ENCODE results near the gene HDDC3. TPM values are rescaled to one million over a fixed set of nuclear protein-coding genes. Genes with fewer than 3 reads are reported as not detected.

The HDDC3 gene
- total and polyA plus RNA-seq, 9 of the 15 experiments (the other 6 are each of a cell fraction or from before 2014, with no cell fraction given) = 14.9 to 55.8 (median 36.9) TPM

GRCh38 chr15:90954712-90955623 is 22.6 kb upstream of the HDDC3 start, which contains the start of gene RCCD1 (continued):
- TF ChIP-seq ZC3H4 (CRISPR knock-in tag; IDR thresholded peaks at IDR 0.05; ENCODE audit: borderline replicate concordance) (peak; percentile 73; the same call in 1 of the 2 replicates), U2AF1 (optimal IDR thresholded peaks at IDR 0.05; ENCODE audit: low read depth, low read length) (peak; percentile 78), SMAD4 (CRISPR knock-in tag; conservative IDR thresholded peaks at IDR 0.05) (peak; percentile 90), SREBF1 (IDR thresholded peaks at IDR 0.05; ENCODE audit: borderline replicate concordance, low read depth, low read length) (no peak), ZNF766 (CRISPR knock-in tag; conservative IDR thresholded peaks at IDR 0.05) (peak; percentile 66; the same call in 1 of the 2 replicates), POLR2H (tag; IDR thresholded peaks at IDR 0.05; ENCODE audit: low read depth) (peak; percentile 89), ZBTB49 (CRISPR knock-in tag; IDR thresholded peaks at IDR 0.05; ENCODE audit: borderline replicate concordance) (no peak), ATF7 (IDR thresholded peaks at IDR 0.05) (peak; percentile 98), ERF (CRISPR knock-in tag; IDR thresholded peaks at IDR 0.05) (peak; percentile 81; the same call in 1 of the 2 replicates), RBM22 (IDR thresholded peaks at IDR 0.05; ENCODE audit: low read depth, low read length, poor library complexity, severe bottlenecking) (peak; percentile 72), RB1 (IDR thresholded peaks at IDR 0.05; ENCODE audit: low read depth) (peak; percentile 83), IRF2 (CRISPR knock-in tag; IDR thresholded peaks at IDR 0.05) (no peak), MECOM (CRISPR knock-in tag; IDR thresholded peaks at IDR 0.05) (0 out of 2 replicates have a peak, but pooled peaks have one; percentile 35), SRF (CRISPR knock-in tag; IDR thresholded peaks at IDR 0.05) (peak in 1 of 2 experiments; percentile 64; a peak in 2 of 4 replicates), DMBX1 (CRISPR knock-in tag; IDR thresholded peaks at IDR 0.05; ENCODE audit: borderline replicate concordance) (0 out of 2 replicates have a peak, but pooled peaks have one; percentile 66), SP1 (CRISPR knock-in tag; IDR thresholded peaks at IDR 0.05) (peak; percentile 91)
- TF ChIP-seq, protein P1, sequence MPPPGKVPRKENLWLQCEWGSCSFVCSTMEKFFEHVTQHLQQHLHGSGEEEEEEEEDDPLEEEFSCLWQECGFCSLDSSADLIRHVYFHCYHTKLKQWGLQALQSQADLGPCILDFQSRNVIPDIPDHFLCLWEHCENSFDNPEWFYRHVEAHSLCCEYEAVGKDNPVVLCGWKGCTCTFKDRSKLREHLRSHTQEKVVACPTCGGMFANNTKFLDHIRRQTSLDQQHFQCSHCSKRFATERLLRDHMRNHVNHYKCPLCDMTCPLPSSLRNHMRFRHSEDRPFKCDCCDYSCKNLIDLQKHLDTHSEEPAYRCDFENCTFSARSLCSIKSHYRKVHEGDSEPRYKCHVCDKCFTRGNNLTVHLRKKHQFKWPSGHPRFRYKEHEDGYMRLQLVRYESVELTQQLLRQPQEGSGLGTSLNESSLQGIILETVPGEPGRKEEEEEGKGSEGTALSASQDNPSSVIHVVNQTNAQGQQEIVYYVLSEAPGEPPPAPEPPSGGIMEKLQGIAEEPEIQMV (tag; conservative IDR thresholded peaks at IDR 0.05; ENCODE audit: low read depth) = no peak
- TF ChIP-seq, protein P2, sequence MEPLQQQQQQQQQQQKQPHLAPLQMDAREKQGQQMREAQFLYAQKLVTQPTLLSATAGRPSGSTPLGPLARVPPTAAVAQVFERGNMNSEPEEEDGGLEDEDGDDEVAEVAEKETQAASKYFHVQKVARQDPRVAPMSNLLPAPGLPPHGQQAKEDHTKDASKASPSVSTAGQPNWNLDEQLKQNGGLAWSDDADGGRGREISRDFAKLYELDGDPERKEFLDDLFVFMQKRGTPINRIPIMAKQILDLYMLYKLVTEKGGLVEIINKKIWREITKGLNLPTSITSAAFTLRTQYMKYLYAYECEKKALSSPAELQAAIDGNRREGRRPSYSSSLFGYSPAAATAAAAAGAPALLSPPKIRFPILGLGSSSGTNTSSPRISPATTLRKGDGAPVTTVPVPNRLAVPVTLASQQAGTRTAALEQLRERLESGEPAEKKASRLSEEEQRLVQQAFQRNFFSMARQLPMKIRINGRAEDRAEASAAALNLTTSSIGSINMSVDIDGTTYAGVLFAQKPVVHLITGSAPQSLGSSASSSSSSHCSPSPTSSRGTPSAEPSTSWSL (CRISPR knock-in tag; IDR thresholded peaks at IDR 0.05; ENCODE audit: borderline replicate concordance) = no peak
- TF ChIP-seq, protein P3, sequence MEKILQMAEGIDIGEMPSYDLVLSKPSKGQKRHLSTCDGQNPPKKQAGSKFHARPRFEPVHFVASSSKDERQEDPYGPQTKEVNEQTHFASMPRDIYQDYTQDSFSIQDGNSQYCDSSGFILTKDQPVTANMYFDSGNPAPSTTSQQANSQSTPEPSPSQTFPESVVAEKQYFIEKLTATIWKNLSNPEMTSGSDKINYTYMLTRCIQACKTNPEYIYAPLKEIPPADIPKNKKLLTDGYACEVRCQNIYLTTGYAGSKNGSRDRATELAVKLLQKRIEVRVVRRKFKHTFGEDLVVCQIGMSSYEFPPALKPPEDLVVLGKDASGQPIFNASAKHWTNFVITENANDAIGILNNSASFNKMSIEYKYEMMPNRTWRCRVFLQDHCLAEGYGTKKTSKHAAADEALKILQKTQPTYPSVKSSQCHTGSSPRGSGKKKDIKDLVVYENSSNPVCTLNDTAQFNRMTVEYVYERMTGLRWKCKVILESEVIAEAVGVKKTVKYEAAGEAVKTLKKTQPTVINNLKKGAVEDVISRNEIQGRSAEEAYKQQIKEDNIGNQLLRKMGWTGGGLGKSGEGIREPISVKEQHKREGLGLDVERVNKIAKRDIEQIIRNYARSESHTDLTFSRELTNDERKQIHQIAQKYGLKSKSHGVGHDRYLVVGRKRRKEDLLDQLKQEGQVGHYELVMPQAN (IDR thresholded peaks at IDR 0.05; ENCODE audit: borderline replicate concordance) = peak; percentile 84
